ENCODE measurements around the gene NELFCD.

The NELFCD gene

GRCh38 chr20:58995461-58996225 is 14.6 kb downstream of the NELFCD start:
- no peak for DNase-seq

GRCh38 chr20:58996226-58996611 is 15.2 kb downstream of the NELFCD start:
- no peak for DNase-seq

GRCh38 chr20:58997141-58997770 is 16.2 kb downstream of the NELFCD start:
- DNase-seq: no peak

- no peak for DNase-seq
Observed at GRCh38 chr20:58998656-58999055, 17.6 kb downstream of the NELFCD start.

- no peak for DNase-seq
Observed at GRCh38 chr20:59000326-59000725, 19.3 kb downstream of the NELFCD start.

- no peak for DNase-seq
Observed at GRCh38 chr20:59001068-59001448, 20.0 kb downstream of the NELFCD start.

- DNase-seq: no peak
Observed at GRCh38 chr20:59001449-59002171, 20.6 kb downstream of the NELFCD start.

GRCh38 chr20:59002388-59002787 is 21.3 kb downstream of the NELFCD start:
- DNase-seq: no peak

- DNase-seq: no peak
Observed at GRCh38 chr20:59002874-59003399, 21.9 kb downstream of the NELFCD start.

GRCh38 chr20:59003836-59004492 is 22.9 kb downstream of the NELFCD start:
- no peak for DNase-seq

- DNase-seq: no peak
Observed at GRCh38 chr20:59004493-59004762, 23.4 kb downstream of the NELFCD start.

- DNase-seq: no peak
Observed at GRCh38 chr20:59004763-59005522, 23.9 kb downstream of the NELFCD start.

GRCh38 chr20:59005523-59006166 is 24.6 kb downstream of the NELFCD start:
- no peak for DNase-seq

- DNase-seq: no peak
Observed at GRCh38 chr20:59006167-59006863, 25.3 kb downstream of the NELFCD start.

- DNase-seq: peak in 1 of 2 experiments; percentile 38
Observed at GRCh38 chr20:59006864-59007664, 26.0 kb downstream of the NELFCD start, which contains the start of gene CTSZ. TSS of gene CTSZ (minus strand) at chr20:59007254. CDS start at chr20:59007128, 126 bp downstream.

GRCh38 chr20:59007665-59008511 is 26.8 kb downstream of the NELFCD start:
- DNase-seq: no peak

- no peak for DNase-seq
Observed at GRCh38 chr20:59008715-59009336, 27.8 kb downstream of the NELFCD start.

- DNase-seq: no peak
Observed at GRCh38 chr20:59010321-59010994, 29.4 kb downstream of the NELFCD start.
